GM12872 (cell line): ENCODE measurements around the gene HSD17B11.

Source experiments
- TF ChIP-seq, protein P1 (sequence below): IDR thresholded peaks from 3 replicates; pipeline ENCODE4 v1.5.1; 2011; ENCODE audit warnings: low read depth, mild to moderate bottlenecking, low read length, moderate library complexity; ENCODE audit not compliant: insufficient read depth

The HSD17B11 gene

DNA sequence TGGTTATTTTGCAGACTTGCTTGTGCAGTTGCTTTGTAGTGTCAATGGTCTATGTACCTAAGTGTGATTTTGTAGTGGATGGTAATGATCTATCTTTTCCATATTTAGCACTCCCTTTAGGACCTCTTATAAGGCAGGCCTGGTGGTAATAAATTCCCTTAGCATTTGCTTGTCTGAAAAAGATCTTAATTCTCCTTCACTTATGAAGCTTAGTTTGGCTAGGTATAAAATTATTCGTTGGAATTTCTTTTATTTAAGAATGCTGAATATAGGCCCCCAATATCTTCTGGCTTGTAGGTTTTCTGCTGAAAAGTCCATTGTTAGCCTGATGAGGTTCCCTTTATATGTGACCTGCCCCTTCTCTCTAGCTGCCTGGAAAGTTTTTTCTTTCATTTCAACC is 57.7 kb downstream of the HSD17B11 start:
- TF ChIP-seq, protein P1, sequence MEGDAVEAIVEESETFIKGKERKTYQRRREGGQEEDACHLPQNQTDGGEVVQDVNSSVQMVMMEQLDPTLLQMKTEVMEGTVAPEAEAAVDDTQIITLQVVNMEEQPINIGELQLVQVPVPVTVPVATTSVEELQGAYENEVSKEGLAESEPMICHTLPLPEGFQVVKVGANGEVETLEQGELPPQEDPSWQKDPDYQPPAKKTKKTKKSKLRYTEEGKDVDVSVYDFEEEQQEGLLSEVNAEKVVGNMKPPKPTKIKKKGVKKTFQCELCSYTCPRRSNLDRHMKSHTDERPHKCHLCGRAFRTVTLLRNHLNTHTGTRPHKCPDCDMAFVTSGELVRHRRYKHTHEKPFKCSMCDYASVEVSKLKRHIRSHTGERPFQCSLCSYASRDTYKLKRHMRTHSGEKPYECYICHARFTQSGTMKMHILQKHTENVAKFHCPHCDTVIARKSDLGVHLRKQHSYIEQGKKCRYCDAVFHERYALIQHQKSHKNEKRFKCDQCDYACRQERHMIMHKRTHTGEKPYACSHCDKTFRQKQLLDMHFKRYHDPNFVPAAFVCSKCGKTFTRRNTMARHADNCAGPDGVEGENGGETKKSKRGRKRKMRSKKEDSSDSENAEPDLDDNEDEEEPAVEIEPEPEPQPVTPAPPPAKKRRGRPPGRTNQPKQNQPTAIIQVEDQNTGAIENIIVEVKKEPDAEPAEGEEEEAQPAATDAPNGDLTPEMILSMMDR, result no peak

DNA sequence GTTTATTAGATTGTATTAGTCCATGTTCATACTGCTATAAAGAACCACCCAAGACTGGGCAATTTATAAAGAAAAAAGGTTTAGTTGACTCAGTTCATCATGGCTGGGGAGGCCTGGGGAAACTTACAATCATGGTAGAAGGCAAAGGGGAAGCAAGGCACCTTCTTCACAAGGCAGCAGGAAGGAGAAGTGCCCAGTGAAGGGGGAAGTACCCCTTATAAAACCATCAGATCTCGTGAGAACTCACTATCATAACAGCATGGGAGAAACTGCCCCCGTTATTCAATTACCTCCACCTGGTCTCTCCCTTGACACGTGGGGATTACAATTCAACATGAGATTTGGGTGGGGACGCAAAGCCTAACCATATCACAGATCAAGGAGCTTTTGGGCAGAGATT is 60.2 kb downstream of the HSD17B11 start:
- TF ChIP-seq, protein P1, result no peak

DNA sequence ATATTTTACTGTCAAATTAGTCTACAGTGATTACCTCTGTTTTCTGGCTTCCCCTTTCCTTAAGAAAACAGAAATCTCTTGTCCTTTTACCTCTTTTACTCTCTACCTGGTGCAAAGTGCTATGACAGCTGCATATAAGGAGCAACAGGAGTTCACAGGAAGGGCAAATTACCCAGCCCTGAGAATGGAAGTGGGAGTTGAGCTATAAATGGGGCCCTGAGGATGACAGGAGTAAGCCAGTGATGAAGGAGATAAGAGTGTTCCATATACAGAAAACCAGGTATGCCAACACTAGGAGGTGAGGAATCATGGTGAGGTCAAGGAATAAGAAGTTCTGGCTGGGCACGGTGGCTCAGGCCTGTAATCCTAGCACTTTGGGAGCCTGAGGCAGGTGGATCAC is 63.9 kb downstream of the HSD17B11 start:
- TF ChIP-seq, protein P1, result no peak

DNA sequence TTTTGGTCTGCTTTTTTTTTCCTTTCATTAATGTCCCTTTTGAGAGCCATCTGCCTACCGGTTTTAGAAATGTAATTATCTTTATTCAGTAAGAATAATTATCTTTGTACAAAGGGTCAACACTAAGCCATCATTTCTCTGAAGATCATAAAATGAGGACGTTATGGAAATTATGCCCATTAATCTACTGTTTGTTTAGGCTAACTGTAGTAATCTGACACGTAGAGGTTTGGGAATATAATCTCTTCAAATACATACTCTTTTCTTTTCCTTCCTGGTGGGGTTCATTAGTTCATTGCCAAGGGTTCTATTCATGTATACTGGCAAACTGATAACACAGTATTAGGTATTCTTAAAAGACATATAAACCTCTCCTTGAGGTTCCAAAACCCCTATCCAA is 64.5 kb downstream of the HSD17B11 start:
- TF ChIP-seq, protein P1, result no peak

DNA sequence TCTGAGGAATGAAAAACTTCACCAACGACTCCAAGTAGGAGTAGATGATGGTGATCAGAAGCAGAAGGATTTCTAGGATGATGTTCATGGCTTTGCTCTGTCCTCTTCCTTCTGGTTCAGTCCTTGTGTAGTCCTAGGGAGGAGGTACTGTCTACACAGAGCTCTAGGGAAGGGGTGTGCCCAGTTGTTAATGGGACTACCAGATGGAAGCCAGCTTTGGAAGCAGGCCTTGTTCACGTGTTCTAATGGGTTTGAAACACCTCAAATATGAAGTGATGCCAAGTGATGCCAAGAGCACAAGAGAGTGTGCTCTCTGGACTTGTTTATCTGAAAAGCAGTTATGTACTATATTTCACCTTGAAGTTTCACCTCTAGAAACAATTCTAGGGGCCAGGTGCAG is 68.2 kb downstream of the HSD17B11 start, which contains the start of gene HSD17B13:
HSD17B13 (minus strand) TSS at position 129 of the 400 bp plus-strand sequence; CDS start at position 88, 41 bp downstream.
- TF ChIP-seq, protein P1, result no peak

DNA sequence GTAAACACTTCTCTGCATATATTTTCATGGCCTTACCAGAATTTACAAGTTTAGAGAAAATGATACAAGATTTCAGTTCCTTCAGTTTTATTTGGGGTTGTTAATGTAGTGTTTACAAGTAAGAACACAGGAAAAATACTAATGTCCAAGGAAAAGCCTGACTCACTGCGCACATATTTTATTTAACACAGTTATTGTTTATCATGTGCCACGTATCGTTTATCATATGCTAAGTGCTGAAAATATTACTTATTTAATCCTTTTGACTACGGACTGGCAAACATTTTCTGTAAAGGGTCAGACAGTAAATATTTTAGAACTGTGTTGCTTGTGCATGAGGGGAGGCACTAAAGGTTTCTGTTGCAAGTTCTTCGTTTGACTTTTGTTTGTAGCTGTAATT is 69.1 kb downstream of the HSD17B11 start:
- TF ChIP-seq, protein P1, result no peak

DNA sequence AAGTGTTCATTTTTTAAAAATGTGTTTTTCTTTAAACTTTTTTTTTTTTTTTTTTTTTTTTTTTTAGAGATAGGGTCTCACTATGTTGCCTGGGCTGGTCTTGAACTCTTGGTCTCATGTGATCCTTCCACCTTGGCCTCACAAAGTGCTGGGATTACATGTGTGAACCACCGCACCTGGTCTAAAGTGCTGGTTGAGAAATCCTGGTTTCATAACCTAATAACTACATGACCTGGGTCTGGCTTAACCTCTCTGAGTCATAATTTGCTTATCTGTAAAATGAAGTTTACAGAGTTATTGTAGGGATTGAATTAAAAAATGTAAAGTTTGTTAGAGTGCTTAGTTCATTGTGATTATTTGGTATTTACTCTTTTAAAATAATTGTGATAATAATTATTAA is 73.5 kb downstream of the HSD17B11 start:
- TF ChIP-seq, protein P1, result no peak

DNA sequence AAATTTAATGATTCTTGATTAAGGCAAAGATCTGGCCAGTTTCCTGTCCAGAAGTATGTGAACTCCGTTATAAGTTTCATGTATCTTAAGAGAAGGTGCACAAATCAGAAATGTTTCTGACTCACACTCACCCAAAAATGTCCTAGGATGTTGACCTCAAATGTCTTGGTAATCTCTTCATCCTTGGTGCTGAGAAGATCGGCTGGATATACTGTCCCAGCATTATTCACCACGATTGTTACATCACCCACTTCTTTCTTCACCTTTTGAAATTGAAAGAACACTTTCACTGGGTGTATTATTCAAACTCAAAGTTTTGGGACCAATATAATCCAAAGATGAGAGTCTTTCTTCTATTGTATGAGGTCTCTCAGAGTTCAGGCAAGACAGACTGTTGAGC is 74.0 kb downstream of the HSD17B11 start:
- TF ChIP-seq, protein P1, result no peak
